ENCODE data around the gene SH2B2.
"Not testable (repeated sequence)": the region's sequence is repeated elsewhere in the genome, so short reads cannot be mapped to it uniquely, and the experiment has no call there.

Gene SH2B2

GRCh38 chr7:102337002-102337401, 50.3 kb downstream of the SH2B2 start:
- DNase-seq (ENCODE audit: low read depth): not testable (repeated sequence)

GRCh38 chr7:102337420-102337819, 50.8 kb downstream of the SH2B2 start:
- DNase-seq (ENCODE audit: low read depth): not testable (repeated sequence)

DNA sequence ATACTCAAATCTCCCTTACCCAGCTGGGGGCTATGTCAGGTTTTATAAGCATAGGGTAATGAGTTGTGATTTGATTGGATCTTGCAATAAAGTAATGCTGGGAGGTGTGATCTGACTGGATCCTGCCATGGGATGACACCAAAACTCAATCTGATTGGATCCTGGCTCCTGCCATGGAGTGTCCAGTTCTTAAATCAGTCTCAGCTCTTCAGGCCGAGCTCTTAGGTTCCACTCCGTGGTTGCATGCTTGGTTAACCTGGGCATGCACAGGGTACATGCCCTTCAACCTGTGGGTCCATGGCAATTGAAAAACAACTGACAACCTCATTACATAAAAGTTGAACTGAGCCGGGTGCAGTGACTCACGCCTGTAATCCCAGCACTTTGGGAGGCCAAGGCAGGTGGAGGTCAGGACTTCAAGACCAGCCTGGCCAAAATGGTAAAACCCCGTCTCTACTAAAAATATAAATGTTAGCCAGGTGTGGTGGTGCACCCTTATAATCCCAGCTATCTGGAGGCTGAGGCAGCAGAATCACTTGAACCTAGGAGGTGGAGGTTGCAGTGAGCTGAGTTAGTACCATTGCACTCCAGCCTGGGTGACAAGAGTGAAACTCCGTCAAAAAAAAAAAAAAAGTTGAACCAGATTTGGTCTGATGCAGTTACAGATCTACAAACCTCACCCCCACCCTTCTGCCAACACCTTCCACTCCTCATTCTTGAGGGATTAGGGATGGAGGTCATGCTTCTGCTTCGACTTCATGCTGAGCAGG, 54.1 kb downstream of the SH2B2 start:
- DNase-seq (ENCODE audit: low read depth): not testable (repeated sequence)

DNA sequence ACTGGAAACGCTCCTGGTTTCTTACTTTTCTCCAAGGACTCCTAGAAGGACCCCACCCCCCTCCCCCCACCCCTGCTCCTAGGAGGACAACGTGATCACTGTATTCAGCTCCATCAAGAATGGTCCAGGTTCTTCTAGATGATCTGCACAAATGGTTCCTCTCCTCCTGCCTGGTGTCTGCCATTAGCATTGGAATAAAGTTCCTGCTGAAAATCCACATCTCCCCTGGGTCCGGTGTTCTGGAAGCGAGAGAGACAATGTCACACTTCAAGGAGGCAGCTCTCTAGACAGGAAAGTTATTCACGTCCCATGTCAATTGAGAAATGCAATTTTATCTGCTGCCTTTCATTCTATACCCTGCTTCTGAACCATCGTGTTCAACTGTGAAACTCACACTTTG, 60.3 kb downstream of the SH2B2 start:
- DNase-seq (ENCODE audit: low read depth): not testable (repeated sequence)

- DNase-seq (ENCODE audit: low read depth): not testable (repeated sequence)
Measured at GRCh38 chr7:102356344-102356743, 69.7 kb downstream of the SH2B2 start, which contains the start of gene SPDYE6. TSS of gene SPDYE6 (minus strand) at chr7:102356444. CDS start at chr7:102356023, 421 bp downstream.

GRCh38 chr7:102363549-102364393, 77.1 kb downstream of the SH2B2 start:
- DNase-seq (ENCODE audit: low read depth): peak; percentile 92

DNA sequence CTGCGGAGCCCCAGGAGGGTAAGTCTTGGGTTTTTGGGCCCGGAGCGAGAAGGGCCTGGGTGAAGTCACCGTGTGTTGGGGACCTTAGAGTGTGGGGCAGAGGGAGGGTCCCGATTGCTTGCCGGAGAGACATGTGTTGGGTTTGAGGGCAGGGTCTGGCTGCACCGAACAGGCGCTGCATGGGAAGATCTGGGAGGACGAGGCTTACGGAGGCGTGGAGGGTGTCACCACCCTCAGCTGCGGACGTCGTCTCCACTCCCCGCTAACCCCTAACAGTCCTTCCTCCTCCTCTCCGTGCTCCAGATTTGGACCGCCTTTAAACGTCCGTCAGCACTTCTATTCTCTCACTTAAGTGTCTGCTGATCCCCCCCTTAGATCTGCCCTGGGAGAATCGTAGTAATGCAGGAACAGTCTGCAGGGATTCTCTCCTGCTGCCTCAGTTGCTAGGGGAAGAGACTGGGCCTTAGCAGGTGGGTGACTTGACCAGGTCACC, 77.8 kb downstream of the SH2B2 start:
- DNase-seq (ENCODE audit: low read depth): not testable (repeated sequence)

- DNase-seq (ENCODE audit: low read depth): not testable (repeated sequence)
Measured at GRCh38 chr7:102365390-102365789, 78.7 kb downstream of the SH2B2 start.

DNA sequence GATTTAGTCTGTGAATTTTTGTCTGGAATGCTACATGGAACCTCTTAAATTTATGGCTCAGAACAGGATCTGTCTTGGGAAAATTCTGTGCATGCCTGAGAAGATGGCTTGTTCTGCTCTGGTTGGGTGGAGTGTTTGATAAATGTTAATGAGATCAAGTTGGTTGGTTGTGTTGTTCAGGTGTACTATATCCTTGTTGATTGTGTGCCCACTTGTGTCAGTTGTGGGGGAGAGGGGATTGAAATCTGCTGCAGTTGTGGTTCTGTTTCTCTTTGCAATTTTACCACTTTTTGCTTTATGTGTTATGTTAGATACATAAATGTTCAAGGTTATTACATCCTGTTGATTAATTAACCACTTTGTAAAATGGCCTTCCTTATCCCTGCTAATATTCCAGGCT, 83.4 kb downstream of the SH2B2 start:
- not testable (repeated sequence) for DNase-seq (ENCODE audit: low read depth)
